ENCODE measurements around the gene NTRK3.
A peak's percentile ranks its signal among the peaks of the same experiment; 100 is the strongest.

The NTRK3 gene

GRCh38 chr15:87942316-87942715, 314.2 kb downstream of the NTRK3 start:
- Histone ChIP-seq H3K23ac (ENCODE audit: low read length) (no peak overlapping the region), H2BK5ac (ENCODE audit: low read depth, low read length, poor library complexity) (no peak overlapping the region), H3K4me3 (ENCODE audit: low read depth, low read length) (no peak overlapping the region), H3K4me2 (ENCODE audit: low read length) (no peak overlapping the region), H3K27ac (ENCODE audit: low read depth, low read length) (no peak overlapping the region), H3K4ac (ENCODE audit: low read depth, low read length) (no peak overlapping the region), H3K9ac (ENCODE audit: low read length) (no peak overlapping the region), H4K91ac (ENCODE audit: low read depth, low read length) (no peak overlapping the region), H3K27me3 (ENCODE audit: insufficient read depth, low read length) (no peaks in the 10 kb centered on the region), H2BK120ac (ENCODE audit: insufficient read depth, low read length, poor library complexity) (no peak overlapping the region), H3K36me3 (ENCODE audit: control insufficient read depth in 1 of 2, insufficient read depth in 2 of 2, low read length in 2 of 2) (no peaks in the 10 kb centered on the region), H3K18ac (ENCODE audit: low read length) (no peak overlapping the region), H4K8ac (ENCODE audit: low read depth, low read length) (no peak overlapping the region), H3K79me1 (ENCODE audit: low read length) (peaks cover 4% of the 10 kb centered on the region), H3K14ac (ENCODE audit: low read length) (no peak overlapping the region), H2AFZ (ENCODE audit: insufficient read depth, low read length, poor library complexity) (no peak overlapping the region), H3K79me2 (ENCODE audit: control insufficient read depth, insufficient read depth, low read length, poor library complexity) (no peaks in the 10 kb centered on the region), H4K12ac (ENCODE audit: low read depth, low read length) (no peak overlapping the region), H2AK5ac (ENCODE audit: low read length) (no peak overlapping the region), H3K4me1 (ENCODE audit: control insufficient read depth in 1 of 2, insufficient read depth in 2 of 2, low read length in 2 of 2) (peaks cover 13 to 22% of the 10 kb centered on the region in 2 experiments), H2BK12ac (ENCODE audit: low read length) (no peak overlapping the region), H3K9me3 (ENCODE audit: insufficient read depth, low read depth, low read length) (no peaks in the 10 kb centered on the region)
- DNase-seq, result no peak
- WGBS (ENCODE audit: extremely low coverage, insufficient coverage, insufficient read length), result no CpG with 5 or more reads among the region's 6 CpGs

- H3K4me3 ChIP-seq (ENCODE audit: low read depth, low read length), result no peak overlapping the region
- H3K27ac ChIP-seq (ENCODE audit: low read depth, low read length), result no peak overlapping the region
- no peak overlapping the region for H3K23ac ChIP-seq (ENCODE audit: low read length)
- H3K14ac ChIP-seq (ENCODE audit: low read length), result no peak overlapping the region
- no CpG with 5 or more reads among the region's 5 CpGs for WGBS (ENCODE audit: extremely low coverage, insufficient coverage, insufficient read length)
- H2BK5ac ChIP-seq (ENCODE audit: low read depth, low read length, poor library complexity), result no peak overlapping the region
- H3K79me1 ChIP-seq (ENCODE audit: low read length), result peaks cover 4% of the 10 kb centered on the region
- peaks cover 13 to 22% of the 10 kb centered on the region in 2 experiments for H3K4me1 ChIP-seq (ENCODE audit: control insufficient read depth in 1 of 2, insufficient read depth in 2 of 2, low read length in 2 of 2)
- H3K9me3 ChIP-seq (ENCODE audit: insufficient read depth, low read depth, low read length), result no peaks in the 10 kb centered on the region
- no peak overlapping the region for H2BK120ac ChIP-seq (ENCODE audit: insufficient read depth, low read length, poor library complexity)
- no peak overlapping the region for H2AK5ac ChIP-seq (ENCODE audit: low read length)
- DNase-seq, result no peak
- no peaks in the 10 kb centered on the region for H3K27me3 ChIP-seq (ENCODE audit: insufficient read depth, low read length)
- H2BK12ac ChIP-seq (ENCODE audit: low read length), result no peak overlapping the region
- H4K12ac ChIP-seq (ENCODE audit: low read depth, low read length), result no peak overlapping the region
- no peak overlapping the region for H3K18ac ChIP-seq (ENCODE audit: low read length)
- H3K79me2 ChIP-seq (ENCODE audit: control insufficient read depth, insufficient read depth, low read length, poor library complexity), result no peaks in the 10 kb centered on the region
- no peak overlapping the region for H3K4me2 ChIP-seq (ENCODE audit: low read length)
- no peak overlapping the region for H2AFZ ChIP-seq (ENCODE audit: insufficient read depth, low read length, poor library complexity)
- no peaks in the 10 kb centered on the region for H3K36me3 ChIP-seq (ENCODE audit: control insufficient read depth in 1 of 2, insufficient read depth in 2 of 2, low read length in 2 of 2)
- H4K8ac ChIP-seq (ENCODE audit: low read depth, low read length), result no peak overlapping the region
- no peak overlapping the region for H4K91ac ChIP-seq (ENCODE audit: low read depth, low read length)
- no peak overlapping the region for H3K4ac ChIP-seq (ENCODE audit: low read depth, low read length)
- no peak overlapping the region for H3K9ac ChIP-seq (ENCODE audit: low read length)
Measured at GRCh38 chr15:87941606-87942005, 314.9 kb downstream of the NTRK3 start.

GRCh38 chr15:87940768-87941167, 315.8 kb downstream of the NTRK3 start:
- Histone ChIP-seq H2AFZ (ENCODE audit: insufficient read depth, low read length, poor library complexity) (no peak overlapping the region), H2BK12ac (ENCODE audit: low read length) (no peak overlapping the region), H3K27ac (ENCODE audit: low read depth, low read length) (no peak overlapping the region), H3K36me3 (ENCODE audit: control insufficient read depth in 1 of 2, insufficient read depth in 2 of 2, low read length in 2 of 2) (no peaks in the 10 kb centered on the region), H3K18ac (ENCODE audit: low read length) (no peak overlapping the region), H3K4me2 (ENCODE audit: low read length) (no peak overlapping the region), H3K79me1 (ENCODE audit: low read length) (peaks cover 4% of the 10 kb centered on the region), H4K8ac (ENCODE audit: low read depth, low read length) (no peak overlapping the region), H3K14ac (ENCODE audit: low read length) (no peak overlapping the region), H2BK120ac (ENCODE audit: insufficient read depth, low read length, poor library complexity) (no peak overlapping the region), H3K4me3 (ENCODE audit: low read depth, low read length) (no peak overlapping the region), H3K23ac (ENCODE audit: low read length) (no peak overlapping the region), H3K27me3 (ENCODE audit: insufficient read depth, low read length) (no peaks in the 10 kb centered on the region), H3K9me3 (ENCODE audit: insufficient read depth, low read depth, low read length) (no peaks in the 10 kb centered on the region), H3K79me2 (ENCODE audit: control insufficient read depth, insufficient read depth, low read length, poor library complexity) (no peaks in the 10 kb centered on the region), H4K12ac (ENCODE audit: low read depth, low read length) (no peak overlapping the region), H3K9ac (ENCODE audit: low read length) (no peak overlapping the region), H2AK5ac (ENCODE audit: low read length) (no peak overlapping the region), H4K91ac (ENCODE audit: low read depth, low read length) (peak overlapping the region; percentile 1), H3K4ac (ENCODE audit: low read depth, low read length) (no peak overlapping the region), H2BK5ac (ENCODE audit: low read depth, low read length, poor library complexity) (no peak overlapping the region), H3K4me1 (ENCODE audit: control insufficient read depth in 1 of 2, insufficient read depth in 2 of 2, low read length in 2 of 2) (peaks cover 13 to 22% of the 10 kb centered on the region in 2 experiments)
- no peak for DNase-seq
- no CpG with 5 or more reads among the region's 2 CpGs for WGBS (ENCODE audit: extremely low coverage, insufficient coverage, insufficient read length)

- Histone ChIP-seq H3K36me3 (ENCODE audit: control insufficient read depth in 1 of 2, insufficient read depth in 2 of 2, low read length in 2 of 2) (no peaks in the 10 kb centered on the region), H3K9me3 (ENCODE audit: insufficient read depth, low read depth, low read length) (no peaks in the 10 kb centered on the region), H4K8ac (ENCODE audit: low read depth, low read length) (no peak overlapping the region), H4K91ac (ENCODE audit: low read depth, low read length) (peak overlapping the region; percentile 8), H3K4me3 (ENCODE audit: low read depth, low read length) (no peak overlapping the region), H2AK5ac (ENCODE audit: low read length) (no peak overlapping the region), H2AFZ (ENCODE audit: insufficient read depth, low read length, poor library complexity) (no peak overlapping the region), H3K14ac (ENCODE audit: low read length) (peak overlapping the region; percentile 18), H3K23ac (ENCODE audit: low read length) (no peak overlapping the region), H3K27ac (ENCODE audit: low read depth, low read length) (no peak overlapping the region), H3K27me3 (ENCODE audit: insufficient read depth, low read length) (no peaks in the 10 kb centered on the region), H3K4me1 (ENCODE audit: control insufficient read depth in 1 of 2, insufficient read depth in 2 of 2, low read length in 2 of 2) (peaks cover 13 to 22% of the 10 kb centered on the region in 2 experiments), H3K9ac (ENCODE audit: low read length) (no peak overlapping the region), H2BK12ac (ENCODE audit: low read length) (peak overlapping the region; percentile 29), H2BK5ac (ENCODE audit: low read depth, low read length, poor library complexity) (peak overlapping the region; percentile 27), H3K4ac (ENCODE audit: low read depth, low read length) (no peak overlapping the region), H3K4me2 (ENCODE audit: low read length) (no peak overlapping the region), H4K12ac (ENCODE audit: low read depth, low read length) (no peak overlapping the region), H3K79me1 (ENCODE audit: low read length) (peaks cover 4% of the 10 kb centered on the region), H3K18ac (ENCODE audit: low read length) (no peak overlapping the region), H3K79me2 (ENCODE audit: control insufficient read depth, insufficient read depth, low read length, poor library complexity) (no peaks in the 10 kb centered on the region), H2BK120ac (ENCODE audit: insufficient read depth, low read length, poor library complexity) (peak overlapping the region; percentile 55)
- DNase-seq, result no peak
- no CpG with 5 or more reads among the region's 2 CpGs for WGBS (ENCODE audit: extremely low coverage, insufficient coverage, insufficient read length)
Measured at GRCh38 chr15:87939848-87940457, 316.6 kb downstream of the NTRK3 start.

All from trophoblast cell (in vitro differentiated cells and primary cell).